GM06990 (cell line): ENCODE data around the gene RIPOR2.

ENCODE experiments used
- DNase-seq: peaks from one replicate; pipeline ENCODE4 v3.0.0-alpha.2; 2011; ENCODE audit not compliant: insufficient read length; ENCODE audit errors: extremely low read depth
- H3K27me3 ChIP-seq: replicated peaks from 2 replicates; pipeline ENCODE4 v1.6.0; 2011; ENCODE audit warnings: low read length; ENCODE audit not compliant: control insufficient read depth, insufficient read depth
- H3K36me3 ChIP-seq: 2 replicates; pipeline ENCODE4 v1.5.1; 2011; ENCODE audit warnings: low read length; ENCODE audit not compliant: control insufficient read depth, insufficient read depth
- H3K4me3 ChIP-seq: replicated peaks from 2 replicates; pipeline ENCODE4 v1.5.1; 2011; ENCODE audit warnings: low read depth, mild to moderate bottlenecking, control low read depth, low read length
- TF ChIP-seq, protein P1 (sequence below): IDR thresholded peaks from 2 replicates; pipeline ENCODE4 v1.5.1; 2011; ENCODE audit warnings: low read length, control low read depth, mild to moderate bottlenecking, inconsistent platforms; ENCODE audit not compliant: insufficient read depth, poor library complexity, severe bottlenecking

The RIPOR2 gene

DNA sequence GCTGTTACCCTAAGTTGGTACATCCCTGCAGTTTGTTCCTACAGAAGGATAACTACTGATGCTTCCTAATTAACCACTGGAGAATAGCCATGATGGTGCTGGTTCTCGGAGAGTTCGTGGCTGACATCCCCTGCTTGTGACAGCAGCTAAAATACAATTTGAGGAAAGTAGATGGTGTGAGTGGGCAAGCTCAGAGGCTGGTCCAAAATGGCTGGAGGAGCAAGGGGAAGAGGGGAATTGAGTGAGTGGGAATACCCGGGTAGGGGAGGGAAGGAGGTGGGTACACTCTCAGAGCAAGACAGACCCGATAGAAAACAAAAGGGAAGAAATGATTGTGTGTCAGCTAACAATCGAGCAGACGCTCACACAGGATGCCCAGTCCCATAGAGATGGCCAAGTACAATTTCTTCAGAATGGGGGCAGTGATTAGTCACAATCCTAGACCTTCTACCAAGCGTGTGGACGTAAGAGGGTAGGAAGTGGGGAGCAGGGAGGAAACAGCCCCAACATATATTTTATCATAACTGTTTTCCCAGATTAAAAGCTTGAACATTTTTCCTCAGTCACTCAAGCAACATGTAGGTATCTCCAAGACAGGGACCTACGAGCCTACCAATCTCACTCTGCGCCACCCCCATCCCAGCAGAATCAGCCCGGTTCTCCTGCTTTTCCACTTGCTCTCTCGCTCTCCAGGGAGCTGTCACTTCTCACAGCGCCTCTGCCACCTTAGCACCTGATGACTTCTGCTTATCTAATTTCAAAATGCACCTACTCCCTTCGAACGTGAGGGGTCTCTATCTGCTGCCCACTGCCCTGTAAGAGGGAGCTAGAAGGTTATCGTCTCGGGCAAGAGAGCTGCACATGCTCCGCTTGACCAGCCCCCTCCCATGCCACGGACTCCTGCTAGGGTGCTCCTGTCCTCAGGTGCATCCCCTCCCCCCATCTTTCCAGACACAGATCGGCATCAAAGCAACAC, 26.2 kb downstream of the RIPOR2 start:
- no peaks in the 10 kb centered on the region for H3K36me3 ChIP-seq
- no peaks in the 10 kb centered on the region for H3K27me3 ChIP-seq
- peak overlapping the region; percentile 63 for H3K4me3 ChIP-seq
- no peak for DNase-seq
- TF ChIP-seq, protein P1, sequence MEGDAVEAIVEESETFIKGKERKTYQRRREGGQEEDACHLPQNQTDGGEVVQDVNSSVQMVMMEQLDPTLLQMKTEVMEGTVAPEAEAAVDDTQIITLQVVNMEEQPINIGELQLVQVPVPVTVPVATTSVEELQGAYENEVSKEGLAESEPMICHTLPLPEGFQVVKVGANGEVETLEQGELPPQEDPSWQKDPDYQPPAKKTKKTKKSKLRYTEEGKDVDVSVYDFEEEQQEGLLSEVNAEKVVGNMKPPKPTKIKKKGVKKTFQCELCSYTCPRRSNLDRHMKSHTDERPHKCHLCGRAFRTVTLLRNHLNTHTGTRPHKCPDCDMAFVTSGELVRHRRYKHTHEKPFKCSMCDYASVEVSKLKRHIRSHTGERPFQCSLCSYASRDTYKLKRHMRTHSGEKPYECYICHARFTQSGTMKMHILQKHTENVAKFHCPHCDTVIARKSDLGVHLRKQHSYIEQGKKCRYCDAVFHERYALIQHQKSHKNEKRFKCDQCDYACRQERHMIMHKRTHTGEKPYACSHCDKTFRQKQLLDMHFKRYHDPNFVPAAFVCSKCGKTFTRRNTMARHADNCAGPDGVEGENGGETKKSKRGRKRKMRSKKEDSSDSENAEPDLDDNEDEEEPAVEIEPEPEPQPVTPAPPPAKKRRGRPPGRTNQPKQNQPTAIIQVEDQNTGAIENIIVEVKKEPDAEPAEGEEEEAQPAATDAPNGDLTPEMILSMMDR = no peak

DNA sequence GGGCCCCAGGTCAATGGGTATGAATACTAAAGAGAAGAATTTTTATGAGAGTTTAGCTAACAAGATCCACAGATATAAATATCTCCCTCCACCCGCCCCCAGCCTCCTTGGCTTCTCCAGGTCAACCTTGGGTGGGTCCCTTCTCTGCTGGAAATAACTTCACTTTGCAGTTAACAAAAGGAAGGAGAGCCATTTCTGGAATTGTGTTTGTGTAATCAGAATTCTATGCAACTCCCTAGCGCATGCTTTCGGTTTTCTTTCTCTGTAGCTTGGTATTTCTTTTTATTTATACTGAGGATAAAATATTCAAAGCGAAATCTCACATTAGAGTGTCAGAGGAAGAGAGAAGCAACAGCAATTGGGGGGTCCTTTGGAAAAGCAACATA, 27.1 kb downstream of the RIPOR2 start:
- TF ChIP-seq, protein P1 = no peak
- H3K27me3 ChIP-seq = no peaks in the 10 kb centered on the region
- no peak for DNase-seq
- H3K4me3 ChIP-seq = peak overlapping the region; percentile 63; the same call in 1 of the 2 replicates
- peaks cover 2% of the 10 kb centered on the region for H3K36me3 ChIP-seq

DNA sequence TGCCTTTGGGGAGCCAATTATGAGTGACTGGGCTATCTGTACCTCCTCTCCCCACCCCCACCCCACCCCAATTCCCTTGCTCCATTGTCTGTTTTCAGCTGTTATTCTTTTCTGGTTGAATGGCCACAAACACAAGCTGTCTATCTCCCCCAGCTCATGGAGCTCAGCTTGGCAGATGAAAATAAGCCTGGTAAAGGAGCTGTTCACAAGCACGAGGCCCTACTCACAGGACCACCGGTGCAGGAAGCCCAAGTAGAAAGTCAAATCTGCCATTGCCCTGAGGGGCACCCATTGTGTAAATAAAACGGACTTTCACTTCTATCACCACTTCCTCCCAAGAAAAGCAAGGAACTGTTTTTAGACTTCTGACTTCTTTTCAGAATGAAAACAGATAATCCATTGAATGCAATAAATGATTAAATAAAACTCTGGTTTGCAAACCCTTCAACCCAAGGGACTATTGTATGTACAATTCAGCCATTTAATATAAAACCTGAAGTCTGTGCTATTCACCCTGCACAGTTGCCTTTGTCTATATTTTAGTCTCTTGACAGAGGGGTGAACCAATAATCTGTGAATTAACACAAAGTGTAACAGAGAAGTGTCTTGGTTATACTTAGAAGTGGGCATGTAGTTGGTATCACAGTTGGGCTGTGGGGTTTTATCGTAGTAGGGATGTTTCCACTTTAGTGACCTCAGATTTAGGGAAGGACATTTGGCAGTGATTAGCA, 27.7 kb downstream of the RIPOR2 start:
- H3K36me3 ChIP-seq = peaks cover 2% of the 10 kb centered on the region
- H3K4me3 ChIP-seq = no peak overlapping the region; the same call in 1 of the 2 replicates
- H3K27me3 ChIP-seq = no peaks in the 10 kb centered on the region
- DNase-seq = no peak
- TF ChIP-seq, protein P1 = no peak

DNA sequence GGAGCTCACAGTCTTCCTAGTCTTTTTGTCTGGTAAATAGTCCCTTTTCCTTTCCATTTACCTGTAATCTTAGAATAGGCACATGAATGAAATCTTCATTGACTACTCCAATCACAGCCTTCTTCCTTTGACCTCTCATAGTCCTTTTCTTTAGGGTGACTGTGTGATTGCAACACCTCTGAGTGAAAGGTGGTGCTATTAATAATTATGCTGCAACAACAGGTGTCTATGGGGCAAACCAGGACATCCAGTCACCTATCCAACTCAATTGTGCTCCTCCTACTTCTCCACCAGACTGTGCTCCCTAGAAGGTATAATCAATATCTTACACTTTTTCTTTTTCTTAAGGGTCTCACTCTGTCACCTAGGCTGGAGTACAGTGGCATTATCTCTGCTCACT, 29.4 kb downstream of the RIPOR2 start:
- Histone ChIP-seq H3K27me3 (no peaks in the 10 kb centered on the region), H3K36me3 (peaks cover 2% of the 10 kb centered on the region), H3K4me3 (no peak overlapping the region)
- TF ChIP-seq, protein P1 = no peak
- no peak for DNase-seq

DNA sequence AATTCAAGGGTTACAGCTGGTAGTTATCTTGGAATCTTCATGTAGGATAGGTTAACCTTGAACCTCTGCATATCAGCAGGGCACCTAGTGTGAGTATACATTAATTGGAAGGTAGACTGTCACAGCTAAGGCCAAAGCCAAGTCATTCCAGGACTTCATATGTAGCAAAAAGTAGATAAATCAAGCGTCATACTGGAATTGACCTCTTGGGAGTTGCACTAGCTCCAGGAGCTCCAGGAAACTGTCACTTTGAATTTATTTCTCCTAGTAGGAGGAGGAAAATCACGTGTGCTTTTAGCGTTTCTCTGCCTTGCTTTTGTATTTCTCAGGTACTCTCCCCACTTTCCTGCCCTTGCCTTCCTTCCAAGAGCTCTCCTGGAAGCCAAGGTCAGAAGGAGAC, 30.3 kb downstream of the RIPOR2 start:
- no peak overlapping the region for H3K4me3 ChIP-seq
- peaks cover 2% of the 10 kb centered on the region for H3K36me3 ChIP-seq
- TF ChIP-seq, protein P1 = no peak
- H3K27me3 ChIP-seq = no peaks in the 10 kb centered on the region
- DNase-seq = no peak
